ENCODE results near the gene ABCC8.
A peak's percentile ranks its signal among the peaks of the same experiment; 100 is the strongest.

ABCC8 gene

GRCh38 chr11:17386331-17387084, 90.1 kb downstream of the ABCC8 start:
- peak; percentile 61 for DNase-seq (ENCODE audit: low spot score)

DNA sequence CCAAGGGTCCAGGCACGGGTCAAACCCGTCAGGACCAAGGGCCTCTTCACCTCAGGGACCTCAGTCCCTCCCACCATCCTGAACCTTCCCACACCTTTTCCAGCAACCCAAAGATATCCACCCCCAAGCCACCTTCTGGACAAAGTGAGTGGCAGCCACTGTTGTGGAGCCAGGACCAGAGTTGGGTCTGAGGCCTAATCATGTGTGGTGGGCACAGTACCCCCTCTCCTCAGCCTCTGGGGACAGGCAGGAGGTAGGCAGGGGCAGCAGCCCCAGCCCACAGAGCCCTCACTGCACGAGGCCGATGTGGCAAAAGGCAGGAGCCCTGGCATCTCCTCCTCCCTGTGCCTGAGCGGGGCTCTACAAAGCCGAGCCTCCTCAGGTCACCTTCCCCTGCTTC, 90.7 kb downstream of the ABCC8 start:
- DNase-seq (ENCODE audit: low spot score) = no peak

GRCh38 chr11:17385492-17385891, 91.2 kb downstream of the ABCC8 start:
- DNase-seq (ENCODE audit: low spot score) = no peak

DNA sequence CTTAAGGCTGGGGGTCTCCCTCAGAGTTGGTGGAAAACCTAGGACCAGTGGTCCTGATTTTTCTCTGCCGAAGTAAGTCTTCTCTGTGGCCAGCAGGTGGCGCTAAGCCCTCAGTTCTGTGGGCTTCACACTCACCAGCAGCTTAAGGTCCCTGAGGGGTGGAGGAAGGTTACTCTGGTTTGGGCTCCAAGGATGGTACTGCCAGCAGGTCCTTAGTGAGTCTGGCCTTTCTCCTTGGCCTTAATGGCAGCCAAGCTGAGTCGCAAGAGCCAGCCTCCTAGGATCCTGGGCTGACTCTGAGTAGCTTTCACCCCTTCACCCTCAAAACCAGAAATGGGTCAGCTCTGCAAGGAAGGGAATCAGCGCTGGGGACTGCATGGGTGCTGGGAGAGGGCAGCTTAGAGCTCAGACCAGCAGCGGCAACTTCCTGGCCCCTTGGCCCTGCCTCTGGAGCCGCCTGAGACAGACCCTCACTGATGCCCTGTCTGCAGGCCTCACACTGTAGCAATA, 92.6 kb downstream of the ABCC8 start:
- DNase-seq (ENCODE audit: low spot score) = peak; percentile 54

DNA sequence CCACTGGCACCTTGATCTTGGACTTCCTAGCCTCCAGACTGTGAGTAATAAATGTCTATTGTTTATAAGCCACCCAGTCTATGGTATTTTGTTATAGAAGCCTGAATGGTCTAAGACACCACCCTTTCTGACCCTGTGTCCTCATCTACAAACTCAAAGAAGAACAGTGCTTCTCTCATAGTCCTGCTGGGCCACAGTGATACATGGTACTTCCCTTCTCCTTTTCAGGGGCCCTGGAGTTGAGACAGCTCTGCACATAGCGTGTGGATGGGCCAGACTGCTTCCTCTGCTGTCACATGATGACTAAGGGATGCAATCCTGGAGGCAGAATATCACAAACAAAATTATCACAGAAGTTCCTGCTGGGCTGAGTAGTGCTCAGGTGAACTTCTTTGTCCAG, 93.2 kb downstream of the ABCC8 start:
- DNase-seq (ENCODE audit: low spot score) = no peak

DNA sequence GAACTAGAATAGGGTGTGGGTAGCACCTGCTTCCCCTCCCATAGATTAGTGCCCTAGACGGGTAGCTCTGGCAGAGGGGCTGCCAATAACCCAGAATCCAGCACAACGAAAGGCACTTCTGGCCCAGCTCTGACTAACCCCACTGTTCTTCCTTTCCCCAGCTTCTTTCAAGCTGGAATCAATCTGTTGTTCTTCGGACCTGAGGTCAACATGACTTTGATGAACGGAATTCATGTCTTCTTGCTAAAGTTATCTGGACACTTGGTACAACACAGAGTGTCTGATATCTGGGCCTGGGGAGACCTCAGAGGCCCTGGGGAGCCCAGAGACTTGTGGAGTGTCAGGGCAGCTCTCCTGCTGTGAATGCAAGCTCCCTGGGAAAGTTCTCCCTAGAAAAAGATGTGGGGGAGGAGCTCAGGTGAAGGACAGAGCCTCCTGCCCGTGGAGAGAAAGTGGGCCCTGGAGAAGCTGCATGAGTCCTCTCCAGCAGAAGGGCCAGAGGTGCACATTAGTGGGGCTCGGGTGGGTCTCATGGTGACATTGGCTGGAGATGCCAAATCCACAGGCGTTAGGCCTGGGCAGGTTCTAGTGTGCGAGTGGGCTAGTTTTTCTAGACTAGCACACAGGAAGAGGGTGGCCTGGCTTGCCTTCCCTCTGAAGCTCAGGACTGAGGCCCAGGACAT, 94.5 kb downstream of the ABCC8 start:
- no peak for DNase-seq (ENCODE audit: low spot score)

- DNase-seq (ENCODE audit: low spot score) = no peak
Measured at GRCh38 chr11:17381156-17381555, 95.5 kb downstream of the ABCC8 start.

DNA sequence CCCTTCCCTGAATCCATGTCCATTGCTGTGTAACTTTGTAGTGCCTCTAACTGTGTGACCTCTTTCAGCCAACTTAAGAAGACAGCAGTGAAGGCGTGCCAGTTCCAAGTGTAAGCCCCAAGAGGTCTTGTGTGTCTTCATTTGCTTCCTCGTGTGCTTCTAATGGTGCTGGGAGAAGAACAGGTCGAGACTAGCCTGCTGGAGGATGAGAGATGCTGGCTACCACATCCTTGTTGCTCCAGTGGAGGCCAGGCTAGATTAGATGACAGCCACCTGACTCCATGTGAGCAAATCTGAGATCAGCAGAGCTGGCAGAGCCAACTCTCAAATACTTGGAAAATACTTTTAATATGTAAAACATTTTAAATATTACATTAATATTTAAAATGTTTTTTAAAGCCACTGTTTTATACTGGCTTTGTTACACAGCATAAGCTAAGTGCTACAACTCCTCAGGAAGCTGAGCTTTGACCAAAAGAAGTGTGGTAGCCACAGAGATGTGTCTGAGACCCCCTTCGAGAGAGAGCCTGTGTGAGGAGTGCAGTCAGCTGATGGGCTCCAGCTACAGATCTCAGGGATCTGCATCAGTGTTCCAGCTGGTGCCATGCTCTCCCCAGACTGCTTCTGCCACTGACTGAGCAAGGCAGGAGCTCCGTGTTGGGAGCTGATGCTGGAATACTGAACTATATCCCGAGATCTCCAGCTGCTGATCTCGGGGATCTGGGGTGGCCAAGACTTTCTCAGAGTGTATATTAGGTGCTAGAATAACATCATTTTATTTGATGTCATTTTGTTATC, 97.1 kb downstream of the ABCC8 start:
- no peak for DNase-seq (ENCODE audit: low spot score)

DNA sequence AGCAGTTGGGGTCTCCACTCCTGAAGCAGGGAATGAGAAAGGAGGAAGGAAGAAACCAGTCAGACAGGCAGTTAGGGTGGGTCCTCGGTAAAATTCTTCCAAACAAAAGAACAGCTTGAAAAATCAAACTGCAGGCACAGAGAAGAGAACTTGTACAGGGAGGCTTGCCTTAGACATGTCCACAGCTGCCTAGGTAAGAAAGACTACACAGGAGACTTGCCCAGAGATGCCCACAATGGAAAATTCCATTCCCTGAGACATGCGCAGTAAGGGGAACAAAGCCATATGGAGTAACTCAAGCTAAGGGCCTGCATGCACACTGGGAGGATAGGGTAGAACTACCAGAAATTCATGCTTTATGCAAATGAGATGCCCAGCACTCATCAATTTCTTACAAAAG, 98.0 kb downstream of the ABCC8 start:
- DNase-seq (ENCODE audit: low spot score) = no peak

GRCh38 chr11:17376493-17376892, 100.2 kb downstream of the ABCC8 start:
- DNase-seq (ENCODE audit: low spot score) = no peak

- no peak for DNase-seq (ENCODE audit: low spot score)
Measured at GRCh38 chr11:17375547-17375946, 101.1 kb downstream of the ABCC8 start.

DNA sequence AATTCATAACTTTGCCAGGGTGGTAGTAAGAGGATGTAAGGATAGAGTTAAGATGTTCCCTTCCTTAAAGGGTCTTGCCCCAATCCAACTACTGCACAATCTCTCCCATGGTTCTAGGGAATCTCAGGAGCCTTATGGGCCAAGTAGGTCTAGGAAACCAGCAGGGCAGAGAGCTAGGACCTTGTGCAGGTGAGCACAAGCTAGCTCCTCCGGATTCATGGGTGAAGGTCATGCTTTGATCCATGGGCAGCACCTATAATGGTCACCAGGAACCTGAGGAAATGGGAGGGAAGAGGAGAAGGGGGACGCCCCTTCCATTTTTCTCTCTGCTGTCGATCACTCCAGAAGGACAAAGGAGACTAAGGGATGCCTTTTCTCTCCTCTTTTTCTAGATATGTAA, 105.0 kb downstream of the ABCC8 start:
- no peak for DNase-seq (ENCODE audit: low spot score)

DNA sequence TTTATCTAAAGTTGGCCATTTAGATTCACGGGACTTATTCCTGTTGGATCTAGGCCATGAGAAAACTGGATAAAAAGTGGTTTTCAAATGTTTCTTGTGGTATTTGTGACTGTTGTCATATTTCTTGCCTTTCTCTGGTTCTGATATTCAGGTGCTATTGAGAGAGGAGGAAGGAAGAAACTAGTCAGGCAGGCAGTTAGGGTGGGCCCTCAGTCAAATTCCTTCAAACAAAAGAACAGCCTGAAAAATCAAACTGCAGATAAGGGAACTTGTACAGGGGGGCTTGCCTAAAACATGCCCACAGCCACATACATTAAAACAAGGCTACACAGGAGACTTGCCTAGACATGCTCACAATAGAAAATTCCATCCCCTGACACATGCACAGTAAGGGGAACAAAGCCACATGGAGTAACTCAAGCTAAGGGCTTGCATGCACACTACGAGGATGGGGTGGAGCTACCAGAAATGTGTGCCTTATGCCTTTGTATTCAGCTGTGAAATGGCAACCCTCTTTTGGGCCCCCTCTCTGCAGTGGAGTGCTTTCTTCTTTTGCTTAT, 106.9 kb downstream of the ABCC8 start:
- DNase-seq (ENCODE audit: low spot score) = no peak

GRCh38 chr11:17369094-17369493, 107.6 kb downstream of the ABCC8 start:
- DNase-seq (ENCODE audit: low spot score) = no peak

DNA sequence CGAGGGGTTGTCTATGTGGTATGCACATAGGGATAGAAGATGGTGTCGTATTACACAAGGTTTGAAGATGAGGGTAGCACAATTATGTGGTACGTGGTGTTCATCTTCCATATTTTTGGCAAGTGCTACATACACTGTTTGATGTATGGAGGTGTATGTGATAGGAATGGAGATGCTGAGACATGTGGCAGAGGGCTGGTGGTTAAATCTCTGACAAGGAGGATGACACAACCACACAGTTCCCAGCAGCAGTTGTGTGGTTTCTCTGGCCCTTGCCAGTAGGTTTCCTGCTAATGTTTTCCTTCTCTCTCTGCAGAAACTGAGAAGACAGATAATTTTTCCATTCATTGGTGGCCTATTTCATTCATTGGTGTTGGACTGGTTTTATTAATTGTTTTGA, 108.1 kb downstream of the ABCC8 start:
- DNase-seq (ENCODE audit: low spot score) = no peak

- DNase-seq (ENCODE audit: low spot score) = no peak
Measured at GRCh38 chr11:17366495-17366894, 110.2 kb downstream of the ABCC8 start.

DNA sequence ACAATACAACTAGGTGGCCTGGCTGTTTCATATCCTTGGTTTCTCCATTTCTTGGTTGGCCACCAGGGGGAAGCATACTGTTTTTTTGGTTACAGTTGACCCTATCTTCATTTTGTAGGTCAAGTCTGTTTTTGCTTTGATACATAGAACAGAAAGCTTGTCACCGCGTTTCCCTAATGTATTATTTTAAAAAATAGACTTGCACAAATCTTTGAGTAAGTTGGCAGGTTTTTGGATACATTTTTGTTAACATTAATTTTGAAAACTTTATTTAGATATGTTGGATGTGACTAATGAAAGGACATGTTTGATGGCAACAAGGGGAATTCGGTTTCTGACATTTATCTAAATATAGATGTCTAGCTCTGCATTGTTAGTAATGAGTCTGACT, 122.0 kb downstream of the ABCC8 start:
- peak; percentile 78 for DNase-seq (ENCODE audit: low spot score)

- DNase-seq (ENCODE audit: low spot score) = peak; percentile 16
Measured at GRCh38 chr11:17353821-17354600, 122.6 kb downstream of the ABCC8 start.

GRCh38 chr11:17352950-17353820, 123.5 kb downstream of the ABCC8 start:
- peak; percentile 43 for DNase-seq (ENCODE audit: low spot score)

GRCh38 chr11:17351510-17352176, 125.0 kb downstream of the ABCC8 start, which contains the start of gene NCR3LG1:
NCR3LG1 (plus strand) TSS chr11:17351800; CDS start chr11:17351970, 170 bp downstream.
- peak; percentile 59 for DNase-seq (ENCODE audit: low spot score)
